BLaER1 treated with 17β-estradiol and CSF1 and Interleukin-3, amounts not matched to agents 10 nM and 100 nM (cell line): ENCODE data around the gene MEGF9.
A peak's percentile ranks its signal among the peaks of the same experiment; 100 is the strongest.
"Not testable (repeated sequence)": the region's sequence is repeated elsewhere in the genome, so short reads cannot be mapped to it uniquely, and the experiment has no call there.

Source experiments
- H3K27ac ChIP-seq, 11 experiments: shearing (Covaris generic); formaldehyde crosslinking; 2 replicates each; pipeline ENCODE4 v1.8.1; 2022
- H3K27me3 ChIP-seq, 11 experiments: shearing (Covaris generic); formaldehyde crosslinking; 2 replicates each; pipeline ENCODE4 v1.8.1; 2022
- H3K36me3 ChIP-seq, 11 experiments: shearing (Covaris generic); formaldehyde crosslinking; 2 replicates each; pipeline ENCODE4 v1.8.1; 2022
- H3K4me1 ChIP-seq, 10 experiments: shearing (Covaris generic); formaldehyde crosslinking; 2 replicates each; pipeline ENCODE4 v1.8.1; 2022
- H3K4me2 ChIP-seq, 11 experiments: shearing (Covaris generic); formaldehyde crosslinking; 2 replicates each; pipeline ENCODE4 v1.8.1; 2022
- H3K4me3 ChIP-seq, 10 experiments: shearing (Covaris generic); formaldehyde crosslinking; 2 replicates each; pipeline ENCODE4 v1.8.1; 2022
- H3K9ac ChIP-seq, 11 experiments: shearing (Covaris generic); formaldehyde crosslinking; 2 replicates each; pipeline ENCODE4 v1.8.1; 2022
- H3K9me3 ChIP-seq, 11 experiments: shearing (Covaris generic); formaldehyde crosslinking; replicated peaks in 1 of 11; 2 replicates each; pipeline ENCODE4 v1.8.1; 2022
- H4K20me1 ChIP-seq, 11 experiments: shearing (Covaris generic); formaldehyde crosslinking; 2 replicates each; pipeline ENCODE4 v1.8.1; 2022
- Cebpa-rat ChIP-seq, 11 experiments: shearing (Covaris generic); IDR thresholded peaks; 2 replicates each; pipeline ENCODE4 v1.8.1; 2022

The MEGF9 gene

DNA sequence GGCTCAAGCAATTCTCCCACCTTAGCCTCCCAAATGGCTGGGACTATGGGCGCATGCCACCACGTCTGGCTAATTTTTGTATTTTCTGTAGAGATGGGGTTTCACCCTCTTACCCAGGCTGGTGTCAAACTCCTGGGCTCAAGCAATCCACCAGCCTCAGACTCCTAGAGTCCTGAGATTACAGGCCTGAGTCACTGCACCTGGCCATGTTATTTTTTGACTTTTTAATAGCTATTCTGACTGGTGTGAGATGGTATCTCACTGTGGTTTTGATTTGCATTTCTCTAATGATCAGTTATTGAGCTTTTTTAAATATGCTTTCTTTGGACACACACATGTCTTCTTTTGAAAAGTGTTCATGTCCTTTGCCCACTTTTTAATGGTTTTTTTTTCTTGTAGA lies 40.8 kb upstream of the MEGF9 start:
- H3K27ac ChIP-seq = no peak overlapping the region
- no peak overlapping the region for H3K4me3 ChIP-seq
- H3K9ac ChIP-seq = no peak overlapping the region
- H4K20me1 ChIP-seq = 0 out of 22 replicates have a peak, but pooled peaks cover 0 to under 1% (median 0%) of the 10 kb centered on the region in 11 experiments
- no peaks in the 10 kb centered on the region for H3K9me3 ChIP-seq
- no peak for TF ChIP-seq Cebpa-rat (IDR thresholded peaks at IDR 0.05)
- peaks cover 3 to 24% (median 15%) of the 10 kb centered on the region in 11 experiments; a peak in 19 of 22 replicates for H3K36me3 ChIP-seq
- no peaks in the 10 kb centered on the region for H3K27me3 ChIP-seq
- H3K4me2 ChIP-seq = no peak overlapping the region
- peaks cover 0 to 35% (median 0%) of the 10 kb centered on the region in 10 experiments; a peak in 10 of 20 replicates for H3K4me1 ChIP-seq

DNA sequence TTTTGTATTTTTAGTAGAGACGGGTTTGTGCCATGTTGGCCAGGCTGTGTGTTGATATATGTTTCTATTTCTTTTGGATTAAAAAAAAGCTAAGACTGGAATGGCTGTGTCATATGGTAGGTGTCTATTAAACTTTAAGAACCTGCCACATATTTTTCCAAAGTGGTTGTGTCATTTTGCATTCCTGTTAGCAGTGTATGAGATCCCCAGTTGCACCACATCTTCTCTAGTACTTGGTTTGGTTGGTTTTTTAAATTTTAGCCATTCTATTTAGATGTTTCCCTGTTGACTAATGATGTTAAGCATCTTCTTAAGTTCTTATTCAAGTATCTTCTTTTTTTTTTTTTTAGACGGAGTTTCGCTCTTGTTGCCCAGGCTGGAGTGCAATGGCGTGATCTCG lies 36.2 kb upstream of the MEGF9 start:
- no peak overlapping the region for H3K4me3 ChIP-seq
- H3K4me1 ChIP-seq = peaks cover 0 to 8% (median 0%) of the 10 kb centered on the region in 10 experiments; a peak in 3 of 20 replicates
- no peak for TF ChIP-seq Cebpa-rat (IDR thresholded peaks at IDR 0.05)
- peaks cover 0 to 5% (median 0%) of the 10 kb centered on the region in 11 experiments; a peak in 2 of 22 replicates for H3K36me3 ChIP-seq
- H3K9ac ChIP-seq = no peak overlapping the region
- no peaks in the 10 kb centered on the region for H4K20me1 ChIP-seq
- peaks cover 5 to 13% (median 8%) of the 10 kb centered on the region in 11 experiments; a peak in 19 of 22 replicates for H3K9me3 ChIP-seq
- no peak overlapping the region for H3K4me2 ChIP-seq
- H3K27ac ChIP-seq = no peak overlapping the region
- H3K27me3 ChIP-seq = no peaks in the 10 kb centered on the region

DNA sequence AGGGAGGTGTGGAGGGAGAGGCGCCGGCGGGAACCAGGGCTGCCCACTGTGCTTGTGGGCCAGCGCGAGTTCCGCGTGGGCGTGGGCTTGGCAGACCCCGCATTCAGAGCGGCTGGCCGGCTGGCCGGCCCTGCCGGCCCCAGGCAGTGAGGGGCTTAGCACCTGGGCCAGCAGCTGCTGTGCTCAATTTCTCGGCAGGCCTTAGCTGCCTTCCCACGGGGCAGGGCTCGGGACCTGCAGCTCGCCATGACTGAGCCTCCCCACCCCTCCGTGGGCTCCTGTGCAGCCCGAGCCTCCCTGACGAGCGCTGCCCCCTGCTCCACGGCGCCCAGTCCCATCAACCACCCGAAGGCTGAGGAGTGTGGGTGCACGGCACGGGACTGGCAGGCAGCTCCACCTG lies 32.1 kb upstream of the MEGF9 start:
- not testable (repeated sequence) for H3K4me1 ChIP-seq, H3K36me3 ChIP-seq, H3K4me2 ChIP-seq, H3K4me3 ChIP-seq, H3K27ac ChIP-seq, H3K27me3 ChIP-seq, H3K9ac ChIP-seq, H4K20me1 ChIP-seq
- peaks cover 5 to 14% (median 8%) of the 10 kb centered on the region in 11 experiments; a peak in 19 of 22 replicates for H3K9me3 ChIP-seq

DNA sequence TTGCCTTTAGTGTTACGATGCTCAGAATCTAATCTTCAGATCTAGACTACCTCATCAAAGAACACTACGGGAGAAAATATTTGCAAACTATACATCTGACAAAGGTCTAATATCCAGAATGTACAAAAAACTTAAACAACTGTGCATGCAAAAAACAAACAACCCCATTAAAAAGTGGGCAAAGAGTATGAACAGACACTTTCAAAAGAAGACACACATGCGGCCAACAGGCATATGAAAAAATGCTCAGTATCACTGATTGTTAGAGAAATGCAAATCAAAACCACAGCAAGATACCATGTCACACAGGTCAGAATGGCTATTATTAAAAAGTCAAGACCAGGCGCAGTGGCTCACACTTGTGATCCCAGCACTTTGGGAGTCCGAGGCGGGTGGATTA lies 31.0 kb upstream of the MEGF9 start:
- Histone ChIP-seq H4K20me1 (no peaks in the 10 kb centered on the region), H3K27ac (no peak overlapping the region), H3K4me3 (no peak overlapping the region), H3K36me3 (peaks cover 0 to 5% (median 0%) of the 10 kb centered on the region in 11 experiments; a peak in 2 of 22 replicates), H3K4me1 (peaks cover 0 to 11% (median 0%) of the 10 kb centered on the region in 10 experiments; a peak in 3 of 20 replicates), H3K9me3 (peaks cover 5 to 14% (median 8%) of the 10 kb centered on the region in 11 experiments; a peak in 19 of 22 replicates), H3K4me2 (no peak overlapping the region), H3K9ac (no peak overlapping the region), H3K27me3 (no peaks in the 10 kb centered on the region)
- TF ChIP-seq Cebpa-rat (IDR thresholded peaks at IDR 0.05) = no peak

DNA sequence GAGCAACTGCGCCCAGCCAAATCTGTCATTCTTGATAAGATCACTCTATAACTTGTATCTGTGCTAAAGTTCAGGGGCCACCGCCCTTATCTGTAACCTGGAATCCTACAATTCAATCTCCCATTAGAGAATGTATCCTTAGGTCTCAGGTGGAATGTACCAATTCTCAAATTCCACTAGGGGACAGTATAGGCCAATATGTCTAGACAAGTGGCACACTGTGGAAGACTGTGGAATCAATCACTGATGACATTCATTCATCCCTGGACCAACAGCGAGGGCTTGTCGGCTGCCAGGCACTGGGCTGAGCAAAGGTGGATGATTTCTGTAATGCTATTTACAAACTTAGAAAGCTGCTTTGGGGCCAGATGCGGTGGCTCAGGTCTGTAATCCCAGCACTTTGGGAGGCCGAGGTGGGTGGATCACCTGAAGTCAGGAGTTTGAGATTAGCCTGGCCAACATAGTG lies 28.7 kb upstream of the MEGF9 start:
- Histone ChIP-seq H3K27ac (no peak overlapping the region), H3K4me3 (no peak overlapping the region), H3K27me3 (no peaks in the 10 kb centered on the region), H3K36me3 (peaks cover 0 to 5% (median 0%) of the 10 kb centered on the region in 11 experiments; a peak in 2 of 22 replicates), H3K4me1 (peaks cover 0 to 18% (median 0%) of the 10 kb centered on the region in 10 experiments; a peak in 4 of 20 replicates), H3K9me3 (peaks cover 5 to 17% (median 9%) of the 10 kb centered on the region in 11 experiments; a peak in 19 of 22 replicates), H3K9ac (no peak overlapping the region), H4K20me1 (no peaks in the 10 kb centered on the region), H3K4me2 (no peak overlapping the region)
- TF ChIP-seq Cebpa-rat (IDR thresholded peaks at IDR 0.05) = no peak

DNA sequence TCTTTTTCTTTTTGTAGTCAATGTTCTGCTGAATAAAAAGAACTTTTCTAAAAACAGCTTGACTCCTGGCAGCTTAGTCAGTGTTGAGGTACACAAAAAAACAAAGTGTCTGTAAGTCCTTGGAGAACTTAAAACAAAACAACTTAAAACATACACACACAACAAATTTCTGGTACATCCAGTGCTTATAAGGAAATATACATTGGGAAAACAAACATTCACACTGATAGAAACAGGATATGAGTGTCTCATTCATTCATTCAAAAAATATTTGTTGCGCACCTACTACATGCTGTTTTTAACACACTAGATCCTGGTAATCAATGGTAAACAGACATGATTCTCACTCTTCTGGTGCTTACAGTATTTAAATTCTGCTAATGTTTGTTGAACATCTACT lies 27.4 kb upstream of the MEGF9 start:
- Histone ChIP-seq H3K27me3 (no peaks in the 10 kb centered on the region), H3K4me3 (no peak overlapping the region), H3K27ac (no peak overlapping the region), H3K4me2 (no peak overlapping the region), H3K36me3 (peaks cover 0 to 5% (median 0%) of the 10 kb centered on the region in 11 experiments; a peak in 2 of 22 replicates), H3K4me1 (peaks cover 0 to 29% (median 0%) of the 10 kb centered on the region in 10 experiments; a peak in 5 of 20 replicates), H3K9ac (no peak overlapping the region), H3K9me3 (peaks cover 5 to 17% (median 9%) of the 10 kb centered on the region in 11 experiments; a peak in 19 of 22 replicates), H4K20me1 (no peaks in the 10 kb centered on the region)
- TF ChIP-seq Cebpa-rat (IDR thresholded peaks at IDR 0.05) = no peak

DNA sequence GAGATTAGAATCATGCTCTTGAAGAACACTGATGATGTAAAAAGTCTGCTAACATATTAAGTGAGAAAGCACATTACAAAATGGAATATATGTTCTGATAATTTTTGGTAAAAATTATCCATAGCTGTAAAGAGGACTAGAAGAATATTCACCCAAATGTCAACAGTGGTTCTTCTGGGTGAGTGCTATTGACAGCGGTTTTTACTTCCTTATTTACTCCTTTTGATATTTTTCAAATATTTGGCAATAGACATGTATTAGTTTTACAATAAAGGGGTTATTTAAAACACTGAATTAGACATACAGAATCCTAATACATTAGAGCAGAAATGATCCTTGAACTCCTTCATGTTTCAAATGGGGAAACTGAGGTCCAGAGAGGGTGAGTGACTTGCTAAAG lies 26.9 kb upstream of the MEGF9 start:
- Histone ChIP-seq H3K27me3 (no peaks in the 10 kb centered on the region), H3K9ac (no peak overlapping the region), H3K4me2 (no peak overlapping the region), H4K20me1 (no peaks in the 10 kb centered on the region), H3K4me3 (no peak overlapping the region), H3K9me3 (peaks cover 2 to 14% (median 6%) of the 10 kb centered on the region in 11 experiments; a peak in 19 of 22 replicates), H3K27ac (no peak overlapping the region), H3K4me1 (peaks cover 0 to 34% (median under 1%) of the 10 kb centered on the region in 10 experiments; a peak in 8 of 20 replicates), H3K36me3 (peaks cover 0 to 3% (median 0%) of the 10 kb centered on the region in 11 experiments; a peak in 2 of 22 replicates)
- TF ChIP-seq Cebpa-rat (IDR thresholded peaks at IDR 0.05) = no peak

DNA sequence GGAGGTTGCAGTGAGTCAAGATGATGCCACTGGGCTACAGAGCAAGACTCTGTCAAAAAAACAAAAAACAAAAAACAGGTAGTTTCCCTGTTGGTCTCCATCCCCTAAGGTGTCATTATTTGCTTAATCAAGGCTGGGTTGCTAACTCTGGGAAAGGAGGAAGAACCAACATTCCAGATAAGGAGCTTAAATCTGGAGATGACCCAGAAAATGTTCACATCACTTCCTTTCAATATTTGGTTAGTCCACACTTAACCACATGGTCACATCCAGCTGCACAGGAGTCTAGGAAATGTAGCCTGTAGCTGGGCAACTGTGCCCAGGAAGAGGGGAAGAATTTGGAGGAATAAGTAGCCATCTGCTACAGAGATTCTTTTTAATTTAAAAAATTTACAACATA lies 25.9 kb upstream of the MEGF9 start:
- Histone ChIP-seq H3K4me3 (no peak overlapping the region), H3K4me1 (peaks cover 2 to 44% (median 10%) of the 10 kb centered on the region in 10 experiments; a peak in 18 of 20 replicates), H3K36me3 (no peaks in the 10 kb centered on the region), H3K27me3 (no peaks in the 10 kb centered on the region), H4K20me1 (no peaks in the 10 kb centered on the region), H3K27ac (no peak overlapping the region), H3K9ac (no peak overlapping the region), H3K4me2 (no peak overlapping the region), H3K9me3 (peaks cover 0 to 7% (median 0%) of the 10 kb centered on the region in 11 experiments; a peak in 1 of 22 replicates)
- TF ChIP-seq Cebpa-rat (IDR thresholded peaks at IDR 0.05) = no peak

DNA sequence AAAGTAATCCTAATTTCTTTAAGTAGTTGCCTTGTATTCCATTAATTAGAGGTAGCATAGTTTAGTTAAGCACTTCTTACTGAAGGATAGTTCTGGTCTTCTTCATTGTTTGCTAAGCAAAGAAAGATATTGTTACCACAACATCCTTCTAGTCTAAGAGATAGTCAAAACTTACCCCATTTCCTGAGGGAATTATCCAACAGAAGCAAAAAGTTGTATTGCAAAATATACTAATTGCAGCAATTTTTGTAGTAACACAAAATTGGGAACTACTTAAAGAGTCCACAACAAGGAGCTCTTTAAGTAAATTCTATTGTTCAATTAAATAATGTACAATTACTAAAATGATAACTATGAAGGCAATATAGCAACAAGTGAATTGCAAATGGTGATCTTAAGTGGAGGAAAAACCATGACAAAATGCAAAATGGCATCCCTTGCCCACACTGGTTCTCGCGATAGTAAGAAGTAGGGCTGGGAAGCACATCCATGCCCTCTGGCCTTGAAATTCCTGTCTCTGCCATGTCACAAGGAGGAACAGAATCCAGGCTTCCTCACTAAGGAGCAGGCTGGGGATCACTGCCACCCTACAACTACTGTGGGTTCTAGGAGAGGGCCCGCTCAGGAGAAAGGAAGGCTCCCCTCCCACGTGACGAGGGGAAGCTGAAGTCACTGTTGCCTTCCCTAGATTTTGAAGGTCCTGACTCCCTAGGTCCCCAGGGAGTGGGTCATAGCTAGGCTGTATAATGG lies 23.3 kb upstream of the MEGF9 start:
- Histone ChIP-seq H3K4me2 (peak overlapping the region in 2 of 11 experiments; percentile 12 to 43; a peak in 4 of 22 replicates), H3K4me3 (no peak overlapping the region), H3K4me1 (peaks cover 7 to 61% (median 18%) of the 10 kb centered on the region in 10 experiments; a peak in 18 of 20 replicates), H3K9me3 (peaks cover 0 to 7% (median 0%) of the 10 kb centered on the region in 11 experiments; a peak in 1 of 22 replicates), H3K9ac (no peak overlapping the region), H3K27me3 (no peaks in the 10 kb centered on the region), H4K20me1 (no peaks in the 10 kb centered on the region), H3K27ac (peak overlapping the region in 4 of 11 experiments; percentile 6 to 24 (median 16); a peak in 3 of 22 replicates), H3K36me3 (no peaks in the 10 kb centered on the region)
- TF ChIP-seq Cebpa-rat (IDR thresholded peaks at IDR 0.05) = no peak
